NCI-H524 (cell line): ENCODE data around the gene KIRREL2.
"Not testable (repeated sequence)": the region's sequence is repeated elsewhere in the genome, so short reads cannot be mapped to it uniquely, and the experiment has no call there.

Source experiments
- DNase-seq, 2 experiments: peaks; one replicate each; lab custom pipeline; 2025; lab: John Stamatoyannopoulos, UW

Gene KIRREL2

GRCh38 chr19:35856546-35857149 is at the start of gene KIRREL2:
Gene KIRREL2 (plus strand): TSS chr19:35856911. CDS start chr19:35857120, 209 bp downstream.
- DNase-seq: peak; percentile 52 to 66

DNA sequence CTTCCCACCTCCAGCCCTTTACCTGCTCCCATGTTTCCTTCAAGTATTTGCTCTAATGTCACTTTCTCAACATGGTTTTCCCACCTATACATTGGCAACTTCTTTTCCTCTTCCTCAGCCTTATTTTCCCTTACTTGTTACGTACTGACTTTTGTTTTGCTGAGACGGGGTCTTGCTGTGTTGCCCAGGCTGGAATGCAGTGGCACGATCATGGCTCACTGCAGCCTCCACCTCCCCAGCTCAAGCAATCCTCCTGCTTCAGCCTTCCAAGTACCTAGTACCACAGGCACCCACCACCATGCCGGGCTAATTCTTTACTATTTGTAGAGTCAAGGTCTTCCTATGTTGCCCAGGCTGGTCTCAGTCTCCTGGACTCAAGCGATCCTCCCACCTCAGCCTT is 49.1 kb upstream of the KIRREL2 start:
- no peak for DNase-seq

- no peak for DNase-seq
These were observed 45.1 kb upstream of the KIRREL2 start for GRCh38 chr19:35811317-35812219.

GRCh38 chr19:35812220-35813042 is 44.3 kb upstream of the KIRREL2 start, which contains the start of gene PRODH2:
Gene PRODH2 (minus strand): TSS chr19:35812845. CDS start chr19:35812805, 40 bp downstream.
- no peak for DNase-seq

DNA sequence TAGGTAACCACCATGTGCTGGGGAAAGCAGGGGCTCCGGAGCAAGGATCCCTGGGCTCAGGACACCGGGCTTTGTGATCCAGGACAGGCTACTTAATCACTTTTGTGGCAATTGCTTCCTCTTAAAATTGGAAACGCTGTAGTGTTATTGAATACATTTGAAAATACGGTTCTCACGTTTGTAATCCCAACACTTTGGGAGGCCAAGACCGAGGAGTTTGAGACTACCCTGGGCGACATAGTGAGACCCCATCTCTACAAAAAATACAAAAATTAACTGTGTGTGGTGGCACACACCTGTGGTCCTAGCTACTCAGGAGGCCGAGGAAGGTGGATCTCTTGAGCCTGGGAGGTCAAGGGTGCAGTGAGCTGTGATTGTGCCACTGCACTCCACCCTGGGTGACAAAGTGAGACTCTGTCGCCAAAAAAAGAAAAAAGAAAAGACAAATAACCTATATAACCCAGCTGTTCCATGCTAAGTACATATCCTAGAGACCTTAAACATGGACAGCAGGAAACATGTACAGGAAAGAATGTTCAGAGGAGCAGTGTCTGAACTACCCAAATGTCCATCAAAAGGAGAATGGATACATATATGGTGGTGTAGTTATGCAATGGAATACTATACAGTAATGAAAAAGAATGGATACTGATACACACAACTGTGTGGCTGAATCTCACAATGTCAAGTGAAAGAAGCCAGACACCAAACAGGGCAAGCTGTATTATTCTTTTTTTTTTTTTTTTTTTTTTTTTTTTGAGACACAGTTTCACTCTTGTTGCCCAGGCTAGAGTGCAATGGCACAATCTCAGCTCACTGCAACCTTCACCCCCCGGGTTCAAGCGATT is 43.4 kb upstream of the KIRREL2 start:
- no peak for DNase-seq

GRCh38 chr19:35816262-35816661 is 40.4 kb upstream of the KIRREL2 start:
- DNase-seq: no peak

DNA sequence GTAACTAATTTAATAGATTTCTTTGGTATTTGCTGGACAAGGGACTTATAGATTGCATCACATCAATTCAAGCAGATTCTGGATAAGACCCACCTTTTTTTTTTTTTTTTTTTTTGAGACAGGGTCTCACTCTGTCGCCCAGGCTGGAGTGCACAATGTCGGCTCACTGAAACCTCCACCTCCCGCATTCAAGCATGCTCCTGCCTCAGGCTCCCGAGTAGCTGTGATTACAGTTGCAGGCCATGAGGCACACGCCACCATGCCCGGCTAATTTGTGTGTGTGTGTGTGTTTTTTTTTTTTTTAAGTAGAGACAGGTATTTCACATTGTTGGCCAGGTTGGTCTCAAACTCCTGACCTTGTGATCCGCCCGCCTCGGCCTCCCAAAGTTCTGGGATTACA is 39.9 kb upstream of the KIRREL2 start:
- DNase-seq: no peak

- DNase-seq: no peak
These were observed 38.3 kb upstream of the KIRREL2 start for GRCh38 chr19:35818445-35818844.

- no peak for DNase-seq
These were observed 34.1 kb upstream of the KIRREL2 start for GRCh38 chr19:35822579-35822978.

- DNase-seq: no peak
These were observed 32.6 kb upstream of the KIRREL2 start for GRCh38 chr19:35824150-35824549.

DNA sequence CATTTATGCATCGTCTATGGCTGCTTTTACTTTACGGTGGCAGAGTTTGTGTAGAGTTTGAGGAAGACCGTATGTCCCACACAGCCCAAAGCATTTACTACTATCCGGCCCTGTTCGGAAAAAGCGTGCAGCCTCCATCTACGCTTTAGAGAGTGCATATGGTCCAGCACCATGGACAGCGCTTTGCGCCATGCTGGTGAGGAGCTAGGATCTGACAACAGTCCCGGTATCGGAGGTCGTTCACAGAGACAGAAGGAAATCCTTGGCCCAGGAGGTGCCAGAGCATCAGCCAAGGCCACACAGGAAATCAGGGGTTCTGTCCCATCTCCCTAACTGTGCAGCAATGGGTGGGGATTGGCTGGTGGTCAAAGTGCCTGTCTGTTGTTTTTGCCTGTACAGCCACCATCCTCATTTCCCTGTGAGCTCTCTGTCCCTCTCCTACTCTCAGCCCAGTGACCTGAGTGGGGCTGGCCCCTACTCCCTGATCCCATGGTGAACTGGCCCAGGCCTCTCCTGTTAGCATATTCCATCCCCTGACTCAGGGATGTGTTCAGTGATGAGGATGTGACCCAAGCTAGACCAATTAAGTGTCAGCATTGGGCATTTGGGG is 27.9 kb upstream of the KIRREL2 start:
- DNase-seq: no peak

GRCh38 chr19:35830986-35831385 is 25.7 kb upstream of the KIRREL2 start:
- DNase-seq: no peak

DNA sequence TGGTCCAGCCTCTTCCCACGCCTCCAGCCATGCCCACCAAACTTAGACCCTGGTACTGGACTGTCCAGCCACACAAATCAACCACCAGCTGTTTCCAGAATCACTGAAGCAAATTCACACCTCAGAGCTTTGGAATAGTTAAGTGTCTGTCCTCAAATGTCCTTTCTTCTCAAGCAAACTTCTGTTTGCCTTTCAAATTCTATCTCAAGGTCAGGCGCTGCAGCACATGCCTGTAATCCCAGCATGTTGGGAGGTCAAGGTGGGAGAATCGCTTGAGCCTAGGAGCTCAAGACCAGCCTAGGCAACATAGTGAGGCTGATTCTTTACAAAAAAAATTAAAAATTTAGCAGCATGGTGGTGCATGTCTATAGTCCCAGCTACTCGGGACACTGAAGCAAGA is 24.7 kb upstream of the KIRREL2 start:
- DNase-seq: no peak

DNA sequence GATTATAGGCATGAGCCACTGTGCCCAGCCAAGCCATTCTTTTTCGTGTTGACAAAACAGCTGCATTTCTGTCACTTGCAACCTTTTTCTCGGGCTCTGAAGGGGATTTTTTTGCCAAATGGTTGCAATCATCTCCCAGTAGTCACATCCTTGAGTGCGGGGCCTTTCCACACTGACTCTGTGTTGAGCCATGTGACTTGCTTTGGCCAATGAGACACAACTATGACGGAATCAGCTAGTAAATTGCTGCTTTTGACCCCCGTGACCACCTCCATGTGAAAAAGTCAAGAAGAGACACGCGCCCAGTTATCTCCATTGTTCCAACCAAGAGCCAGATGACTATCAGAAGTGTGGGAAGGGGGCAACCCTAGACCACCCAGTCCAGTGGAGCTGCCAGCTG is 22.7 kb upstream of the KIRREL2 start:
- DNase-seq: no peak

GRCh38 chr19:35836096-35836495 is 20.6 kb upstream of the KIRREL2 start:
- DNase-seq: not testable (repeated sequence)

GRCh38 chr19:35841961-35842595 is 14.6 kb upstream of the KIRREL2 start:
- DNase-seq: no peak

DNA sequence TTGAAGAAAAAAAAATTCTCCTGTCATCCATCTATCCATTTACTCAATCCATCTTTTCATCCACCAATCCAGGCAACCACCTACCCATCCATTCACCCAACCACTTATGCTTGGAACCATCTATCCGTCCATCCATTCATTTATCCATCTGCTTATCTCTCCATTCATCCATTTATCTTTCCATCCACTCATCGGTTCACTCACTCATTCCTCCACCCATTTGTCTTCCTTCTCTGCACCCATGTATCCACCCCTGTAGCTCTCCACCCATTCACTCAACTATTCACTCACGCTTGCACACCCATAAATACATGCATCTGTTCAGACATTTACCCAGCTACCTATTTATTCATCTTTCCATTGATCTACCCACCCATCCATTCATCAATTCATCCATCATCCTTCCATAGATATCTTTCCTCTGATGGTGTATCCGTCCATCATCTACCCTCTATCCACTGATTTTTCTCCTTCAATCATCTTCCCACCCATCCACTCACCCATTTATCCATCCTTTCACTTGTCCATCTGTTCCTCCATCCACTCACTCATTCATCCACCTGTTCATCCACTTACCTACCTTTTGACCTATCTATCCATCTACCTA is 13.9 kb upstream of the KIRREL2 start:
- no peak for DNase-seq

GRCh38 chr19:35843676-35844481 is 12.8 kb upstream of the KIRREL2 start:
- DNase-seq: no peak

DNA sequence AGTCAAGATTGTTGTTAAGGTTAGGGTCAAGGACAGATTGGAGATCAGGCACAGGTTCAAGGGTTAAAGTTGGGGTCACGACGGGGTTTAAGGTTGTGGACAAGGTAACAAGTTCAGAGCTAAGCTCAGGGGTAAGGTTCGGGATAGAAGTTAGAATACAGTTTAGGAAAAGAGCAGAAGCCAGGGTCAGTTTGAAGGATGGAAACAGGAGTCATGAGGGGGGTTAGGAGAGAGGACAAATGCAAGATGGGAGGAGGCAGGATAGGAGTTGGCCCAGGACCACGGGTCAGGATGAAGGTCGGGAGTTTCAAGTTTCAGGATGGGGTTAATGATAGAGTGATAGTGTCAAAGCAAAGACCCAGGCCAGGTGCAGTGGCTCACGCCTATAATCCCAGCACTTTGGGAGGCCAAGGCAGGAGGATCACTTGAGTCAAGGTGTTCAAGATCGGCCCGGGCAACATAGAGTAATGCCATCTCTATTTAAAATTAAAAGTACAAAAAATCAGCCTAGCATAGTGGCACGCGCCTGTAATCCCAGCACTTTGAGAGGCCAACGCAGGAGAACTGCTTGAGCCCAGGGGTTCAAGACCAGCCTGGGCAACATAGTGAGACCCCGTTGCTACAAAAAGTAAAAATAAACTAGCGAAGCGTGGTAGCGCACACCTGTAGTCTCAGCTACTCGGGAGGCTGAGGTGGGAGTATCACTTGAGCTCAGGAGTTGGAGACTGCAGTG is 12.1 kb upstream of the KIRREL2 start:
- no peak for DNase-seq
